NCI-H510A treated with DMSO at 0.1 percent for 48 hours (cell line): ENCODE measurements around the gene MTIF3.
A peak's percentile ranks its signal among the peaks of the same experiment; 100 is the strongest.
"Not testable (repeated sequence)": the region's sequence is repeated elsewhere in the genome, so short reads cannot be mapped to it uniquely, and the experiment has no call there.

ENCODE experiments used
- DNase-seq: peaks from one replicate; lab custom pipeline; 2025; lab: John Stamatoyannopoulos, UW

The MTIF3 gene

DNA sequence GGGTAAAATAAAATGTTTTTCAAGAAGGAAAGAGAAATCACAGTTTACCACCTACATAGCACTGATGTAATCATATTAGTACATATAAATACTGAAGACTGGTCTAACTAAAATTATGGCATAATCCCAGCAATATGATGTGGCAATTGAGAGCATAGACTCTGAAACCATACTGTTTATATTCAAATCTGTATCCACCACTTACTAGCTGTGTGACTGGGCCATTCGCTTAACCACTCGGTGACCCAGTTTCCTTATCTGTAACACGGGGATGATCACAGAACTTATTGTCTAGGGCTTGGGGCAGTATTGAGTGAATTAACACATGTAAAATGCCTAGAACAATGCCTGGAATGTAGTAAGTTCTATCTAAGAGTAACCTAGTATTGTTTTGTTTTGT is 39.0 kb downstream of the MTIF3 start:
- no peak for DNase-seq

DNA sequence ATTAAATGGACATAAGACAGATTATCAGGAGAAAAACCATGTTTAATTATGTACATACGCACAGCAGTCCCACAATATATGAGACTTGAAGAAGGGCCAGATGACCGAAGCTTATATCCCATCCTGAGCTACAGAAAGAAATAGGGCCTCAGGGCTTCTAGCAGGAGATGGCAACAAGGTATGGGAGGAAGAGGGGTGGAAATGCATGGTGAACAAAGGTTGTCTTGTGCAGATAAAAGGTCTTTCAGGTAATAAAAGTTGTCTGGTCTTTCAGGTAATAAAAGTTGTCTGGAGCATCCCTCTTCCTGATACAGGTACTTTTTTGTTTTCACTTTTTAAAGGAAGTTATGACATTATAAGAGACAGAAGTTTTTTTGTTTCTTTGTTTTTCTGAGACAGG is 41.4 kb downstream of the MTIF3 start:
- no peak for DNase-seq

DNA sequence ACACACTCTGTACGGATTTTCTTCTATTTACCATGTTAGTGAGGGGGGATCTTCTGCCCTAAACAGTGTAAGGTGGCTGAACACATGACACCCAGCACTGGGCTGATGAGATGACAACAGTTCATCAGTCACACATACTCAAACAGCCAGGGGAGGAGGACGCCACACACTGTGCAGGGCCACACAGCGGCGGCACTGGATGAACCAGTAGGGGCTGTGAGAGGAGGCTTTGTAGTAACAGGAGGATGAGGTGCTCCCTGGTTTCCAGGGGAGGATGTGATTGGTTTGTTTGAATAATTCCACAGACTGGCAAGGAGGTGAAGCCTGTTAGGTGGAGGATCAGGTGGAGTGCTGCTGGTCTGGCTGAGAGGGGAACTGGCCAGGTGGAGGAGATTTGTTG is 42.3 kb downstream of the MTIF3 start:
- DNase-seq, result peak; percentile 10

DNA sequence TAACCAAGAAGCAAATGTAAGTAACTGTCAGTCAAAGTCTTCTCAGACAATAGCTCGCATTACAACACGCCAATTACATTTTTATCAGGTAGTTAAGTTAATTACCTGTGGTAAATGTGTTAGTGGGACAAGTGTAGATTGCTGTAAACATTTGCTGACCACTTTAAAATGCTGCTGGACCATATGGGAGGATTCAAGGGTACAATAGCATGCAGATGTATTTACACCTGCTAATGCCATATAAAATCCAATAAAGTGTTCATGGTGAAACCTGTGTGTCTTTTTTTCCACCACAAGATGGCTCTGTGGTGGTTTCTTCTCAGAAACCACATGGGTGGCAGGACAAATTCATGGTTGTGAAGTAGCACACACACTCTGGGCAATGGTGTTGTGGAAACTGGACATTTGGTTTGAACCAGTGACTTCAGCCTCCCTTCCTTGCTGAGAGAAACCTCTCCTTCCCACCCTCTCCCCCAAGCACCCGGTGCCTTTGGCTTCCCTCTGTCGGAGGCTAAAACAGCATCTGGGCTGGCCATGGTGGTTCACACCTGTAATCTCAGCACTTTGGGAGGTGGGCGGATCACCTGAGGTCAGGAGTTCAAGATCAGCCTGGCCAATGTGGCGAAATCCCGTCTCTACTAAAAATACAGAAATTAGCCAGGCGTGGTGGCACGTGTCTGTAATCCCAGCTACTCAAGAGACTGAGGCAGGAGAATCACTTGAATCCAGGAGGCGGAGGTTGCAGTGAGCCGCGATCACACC is 44.0 kb downstream of the MTIF3 start:
- peak; percentile 32 for DNase-seq

DNA sequence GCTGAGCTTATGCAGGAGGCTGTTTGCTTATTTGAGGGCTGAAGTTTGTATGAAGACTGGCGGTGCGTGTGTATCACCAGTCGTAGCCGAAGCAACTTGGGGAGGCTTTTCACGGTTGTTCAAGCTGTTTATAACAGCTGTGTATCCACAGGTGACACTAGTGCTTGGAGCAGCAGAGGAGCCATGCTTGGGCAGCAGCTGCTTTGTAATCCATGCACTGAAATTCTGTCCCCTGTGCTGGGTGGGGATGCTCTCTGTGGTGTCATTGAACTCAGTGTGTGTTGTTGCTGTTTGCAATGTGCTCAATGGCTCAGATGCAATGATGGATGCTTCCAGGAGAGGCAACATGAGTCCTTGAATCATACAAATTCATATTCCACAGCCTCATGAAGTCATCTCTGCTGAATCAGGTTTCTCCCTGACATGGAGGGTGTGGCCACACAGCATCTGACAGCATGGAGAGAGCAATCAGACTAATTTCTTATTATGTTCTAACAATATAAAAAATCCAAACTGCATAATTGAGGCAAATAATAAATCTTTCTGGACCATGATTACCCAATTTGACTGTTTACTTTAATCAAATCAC is 44.7 kb downstream of the MTIF3 start:
- peak; percentile 6 for DNase-seq

DNA sequence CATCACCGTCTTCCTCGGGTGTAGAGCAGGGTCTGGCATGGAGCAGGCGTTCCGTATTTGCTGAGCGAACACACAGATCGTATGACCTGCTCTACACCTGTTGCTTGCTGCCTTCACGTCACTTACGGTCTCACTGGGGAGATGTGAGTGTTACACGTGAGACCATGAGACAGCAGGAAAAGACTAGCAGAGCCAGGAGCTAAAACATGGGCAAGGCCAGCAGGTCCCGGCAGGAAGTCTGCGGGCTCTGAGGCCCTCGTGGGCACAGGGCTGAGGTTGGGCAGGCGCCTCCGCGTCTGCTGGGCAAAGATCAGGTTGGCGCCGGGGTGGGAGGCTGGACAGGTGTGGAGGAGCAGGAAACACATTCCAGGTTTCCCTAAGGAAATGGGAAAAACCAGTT is 45.7 kb downstream of the MTIF3 start:
- DNase-seq, result no peak

DNA sequence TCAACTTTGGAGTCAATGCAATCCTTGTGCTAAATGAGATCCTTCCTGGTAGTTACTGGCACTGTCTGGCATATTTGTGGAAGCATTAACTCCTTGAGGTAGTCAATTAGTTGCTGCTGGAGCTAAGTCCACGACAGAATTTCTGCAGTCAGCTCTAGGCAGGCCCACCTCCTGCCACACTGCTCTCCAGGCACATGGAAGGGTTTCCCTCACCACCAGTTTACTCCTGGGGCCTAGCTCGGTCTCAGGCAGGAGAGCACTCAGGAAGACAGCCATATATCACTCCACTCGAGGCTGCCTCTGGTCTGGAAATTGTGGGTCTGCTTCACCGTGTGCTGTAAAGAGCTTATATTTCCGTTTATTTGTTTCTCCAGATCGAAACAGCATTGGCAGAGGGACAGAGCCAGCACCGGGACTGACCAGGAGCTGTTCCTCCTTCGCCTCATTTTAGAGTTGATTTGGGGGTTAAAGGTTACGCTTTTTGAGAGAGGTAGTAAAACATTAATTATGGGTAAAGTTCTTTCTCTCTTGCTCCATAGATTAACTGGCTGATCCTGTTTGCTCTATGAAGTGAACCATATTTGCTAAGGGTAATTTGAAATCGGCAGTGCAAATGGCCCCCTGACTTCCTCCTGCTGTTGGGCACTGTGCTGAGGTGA is 46.5 kb downstream of the MTIF3 start:
- DNase-seq, result no peak

DNA sequence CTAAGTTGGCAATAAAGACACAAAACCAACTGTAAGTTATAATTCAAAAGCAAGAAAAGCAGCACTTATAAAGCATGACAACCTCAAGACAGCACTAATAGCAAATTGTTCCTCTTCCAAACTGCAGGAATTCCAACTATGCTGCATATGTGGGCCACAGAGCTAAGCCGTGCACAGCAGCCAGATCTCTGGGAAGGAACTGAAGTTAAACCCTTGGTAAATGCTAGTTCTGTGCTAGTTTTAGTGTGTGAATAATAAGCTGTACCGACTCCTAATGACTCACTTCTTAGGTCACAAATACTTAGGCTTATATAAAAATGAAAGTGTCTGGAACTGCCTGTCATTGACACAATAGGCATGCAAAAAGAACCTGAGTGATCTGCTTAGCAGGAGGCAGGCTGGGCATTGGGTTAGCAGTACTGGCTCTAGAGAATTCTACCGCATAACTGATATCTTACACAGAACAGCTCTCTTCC is 47.1 kb downstream of the MTIF3 start:
- no peak for DNase-seq

DNA sequence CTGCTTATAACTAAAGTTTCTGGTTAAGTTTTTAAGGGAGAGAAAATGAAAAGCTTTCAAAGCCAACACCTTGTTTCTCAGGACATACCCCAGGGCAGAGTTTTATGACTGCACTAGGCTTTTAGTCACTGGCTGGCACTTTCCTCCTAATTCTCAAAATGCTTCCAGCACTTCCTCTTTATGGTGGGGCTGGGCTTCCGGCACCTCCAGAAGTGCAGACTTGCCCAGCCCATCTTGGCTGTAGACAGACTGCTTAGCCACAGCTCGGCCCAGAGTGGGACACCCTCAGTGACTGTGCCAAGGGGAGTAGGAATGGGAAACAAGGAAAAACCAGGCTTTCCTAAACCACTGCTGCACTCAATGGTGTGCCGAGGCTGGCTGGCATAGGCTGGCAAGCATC is 49.2 kb downstream of the MTIF3 start:
- DNase-seq, result no peak

DNA sequence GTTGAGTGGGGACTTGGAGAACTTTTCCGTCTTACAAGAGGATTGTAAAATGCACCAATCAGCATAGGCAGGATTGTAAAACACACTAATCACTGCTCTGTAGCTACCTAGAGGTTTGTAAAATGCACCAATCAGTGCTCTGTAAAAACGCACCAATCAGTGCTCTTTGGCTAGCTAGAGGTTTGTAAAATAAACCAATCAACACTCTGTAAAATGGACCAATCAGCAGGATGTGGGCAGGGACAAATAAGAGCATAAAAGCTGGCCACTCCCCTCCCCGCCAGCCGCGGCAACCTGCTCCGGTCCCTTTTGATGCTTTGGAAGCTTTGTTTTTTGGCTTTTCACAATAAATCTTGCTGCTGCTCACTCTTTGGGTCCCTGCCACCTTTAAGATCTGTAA is 50.0 kb downstream of the MTIF3 start:
- DNase-seq, result not testable (repeated sequence)

DNA sequence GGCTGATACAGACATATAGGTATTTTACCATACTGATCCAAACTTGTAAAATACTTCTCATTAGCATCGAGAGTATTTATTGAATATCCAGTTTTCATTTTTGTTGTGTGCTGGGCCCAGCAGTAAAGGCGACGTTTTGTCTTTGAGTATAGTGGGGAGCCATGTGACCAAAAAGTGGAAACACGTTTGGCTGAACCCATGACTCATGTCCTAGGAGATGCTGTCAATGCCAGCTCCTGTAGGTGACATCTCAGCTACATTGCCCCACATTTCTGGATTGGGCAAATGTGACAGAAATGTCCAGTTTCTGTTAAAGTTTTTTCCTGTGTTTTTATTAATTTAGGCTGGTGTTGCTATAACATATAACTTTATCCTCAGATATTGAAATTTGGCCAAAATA is 52.0 kb downstream of the MTIF3 start:
- DNase-seq, result no peak

DNA sequence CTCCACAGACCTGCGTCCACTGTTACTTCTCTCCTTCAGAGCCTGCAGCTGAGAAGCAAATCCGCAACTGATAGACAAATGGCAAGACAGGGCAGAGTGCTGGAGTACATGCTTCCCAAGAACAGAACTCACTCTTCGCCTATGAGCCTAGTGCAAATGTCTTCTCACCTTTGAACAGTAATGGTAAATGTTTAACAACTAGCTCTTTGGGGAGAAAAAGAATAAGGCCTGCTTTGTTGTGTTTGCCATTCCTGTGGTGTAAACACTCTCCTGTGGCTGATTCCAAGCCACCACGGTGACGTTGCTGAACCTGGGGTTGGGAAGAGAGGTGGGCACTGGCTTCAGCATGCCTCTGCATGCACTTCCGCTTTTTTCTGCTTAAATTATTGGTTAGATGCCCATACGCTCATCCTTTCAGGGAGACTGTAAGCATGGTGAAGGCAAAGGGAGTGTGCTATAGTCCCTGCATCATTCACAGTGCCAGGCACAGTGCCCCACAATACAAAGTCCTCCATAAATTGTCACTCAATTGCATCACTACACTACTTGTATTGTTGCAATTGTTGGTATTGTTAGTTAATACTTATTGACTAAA is 54.0 kb downstream of the MTIF3 start:
- no peak for DNase-seq

DNA sequence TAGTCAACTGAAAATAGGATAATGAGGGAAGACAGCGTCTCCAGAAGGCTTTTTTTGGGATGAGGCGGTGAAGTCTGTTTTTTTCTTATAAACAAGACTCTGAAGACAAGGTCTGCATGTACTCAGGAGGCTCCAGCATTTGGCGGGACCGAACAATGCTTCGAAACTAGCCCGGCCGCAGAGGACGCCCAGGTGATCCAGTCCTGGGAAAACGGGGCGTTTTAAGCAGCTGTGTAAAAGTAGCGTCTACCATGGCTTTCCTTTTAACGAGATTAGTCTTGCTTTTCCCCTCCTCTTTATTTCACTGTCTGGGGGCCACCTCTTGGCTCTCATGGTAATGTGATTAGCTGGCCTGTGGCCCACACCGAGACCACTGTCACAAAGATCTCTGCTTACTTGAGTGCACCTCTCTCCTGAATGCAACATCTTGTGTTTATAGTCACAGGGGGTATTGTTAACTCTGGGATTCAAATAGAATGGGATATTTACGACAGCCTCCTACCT is 55.3 kb downstream of the MTIF3 start:
- no peak for DNase-seq

DNA sequence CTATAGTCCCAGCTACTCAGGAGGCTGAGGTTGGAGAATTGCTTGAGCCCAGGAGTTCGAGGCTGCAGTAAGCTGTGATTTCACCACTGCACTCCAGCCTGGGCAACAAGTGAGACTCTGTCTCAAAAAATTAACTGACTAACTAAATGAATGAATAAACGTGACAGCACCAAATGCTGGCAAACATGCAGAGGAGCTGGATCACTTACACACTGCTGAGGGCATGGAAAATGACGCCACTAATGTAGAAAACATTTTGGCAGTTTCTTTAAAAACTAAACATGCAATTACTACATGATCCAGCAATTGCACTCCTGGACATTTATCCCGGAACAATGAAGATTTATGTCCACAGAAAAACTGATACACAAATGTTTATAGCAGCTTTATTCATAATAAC is 57.3 kb downstream of the MTIF3 start:
- no peak for DNase-seq

DNA sequence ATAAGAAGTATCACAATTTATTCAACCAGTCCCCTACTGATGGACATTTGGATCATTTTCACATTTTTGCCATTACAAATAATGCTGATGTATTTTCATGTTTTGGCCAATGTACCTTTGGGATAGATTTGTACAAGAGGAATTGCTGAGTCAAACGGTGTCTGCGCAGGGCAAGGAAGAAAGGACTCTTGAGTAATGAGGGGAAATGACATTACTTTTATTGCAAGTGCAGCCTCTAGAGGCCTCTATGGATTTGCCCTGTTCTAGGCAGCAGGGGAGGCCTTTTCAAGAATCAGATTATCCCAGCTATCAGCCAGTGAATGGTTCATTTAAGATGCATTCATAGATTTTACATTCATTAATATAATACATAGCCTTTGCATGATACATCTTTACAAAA is 58.9 kb downstream of the MTIF3 start:
- DNase-seq, result no peak

DNA sequence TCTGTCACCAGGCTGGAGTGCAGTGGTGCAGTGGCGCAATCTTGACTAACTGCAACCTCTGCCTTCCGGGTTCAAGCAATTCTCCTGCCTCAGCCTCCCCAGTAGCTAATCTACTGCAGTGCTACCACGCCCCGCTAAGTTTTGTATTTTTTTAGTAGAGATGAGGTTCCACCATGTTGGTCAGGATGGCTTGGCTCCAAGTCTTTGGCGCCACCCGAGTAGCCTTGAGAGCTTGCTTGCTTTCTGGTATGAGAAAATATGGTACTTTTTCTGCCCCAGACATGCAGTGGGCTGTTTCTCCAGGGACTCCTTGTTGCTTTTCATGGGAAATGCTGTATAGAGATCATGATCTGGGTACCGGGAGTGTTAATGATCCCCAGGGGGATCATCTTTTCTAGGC is 60.5 kb downstream of the MTIF3 start:
- no peak for DNase-seq

DNA sequence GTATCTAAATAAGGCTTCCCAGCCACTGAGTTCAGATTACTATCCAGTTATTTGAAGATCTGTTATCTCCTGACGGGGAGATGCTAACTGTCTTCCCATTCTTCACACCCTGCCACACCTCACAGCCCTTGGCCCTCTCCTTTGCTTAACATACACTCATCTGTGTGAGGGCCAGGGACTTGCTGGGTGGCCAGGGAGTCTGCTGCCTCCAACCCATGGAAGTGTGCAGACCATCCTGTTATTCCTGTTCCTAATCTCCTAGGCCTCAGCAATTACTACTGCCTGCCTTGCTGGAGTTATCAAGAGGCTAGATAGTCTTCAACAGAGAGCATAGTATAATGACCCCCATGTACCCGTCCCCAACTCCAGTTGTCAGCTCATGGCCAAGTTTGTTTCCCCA is 62.1 kb downstream of the MTIF3 start:
- no peak for DNase-seq
